NCI-H146 treated with DMSO at 0.1 percent for 48 hours (cell line): ENCODE measurements around the gene ZNF726.
A peak's percentile ranks its signal among the peaks of the same experiment; 100 is the strongest.
"Not testable (repeated sequence)": the region's sequence is repeated elsewhere in the genome, so short reads cannot be mapped to it uniquely, and the experiment has no call there.

Source experiments
- DNase-seq: peaks from one replicate; lab custom pipeline; 2025; ENCODE audit not compliant: unreplicated experiment; lab: John Stamatoyannopoulos, UW

ZNF726 gene

DNA sequence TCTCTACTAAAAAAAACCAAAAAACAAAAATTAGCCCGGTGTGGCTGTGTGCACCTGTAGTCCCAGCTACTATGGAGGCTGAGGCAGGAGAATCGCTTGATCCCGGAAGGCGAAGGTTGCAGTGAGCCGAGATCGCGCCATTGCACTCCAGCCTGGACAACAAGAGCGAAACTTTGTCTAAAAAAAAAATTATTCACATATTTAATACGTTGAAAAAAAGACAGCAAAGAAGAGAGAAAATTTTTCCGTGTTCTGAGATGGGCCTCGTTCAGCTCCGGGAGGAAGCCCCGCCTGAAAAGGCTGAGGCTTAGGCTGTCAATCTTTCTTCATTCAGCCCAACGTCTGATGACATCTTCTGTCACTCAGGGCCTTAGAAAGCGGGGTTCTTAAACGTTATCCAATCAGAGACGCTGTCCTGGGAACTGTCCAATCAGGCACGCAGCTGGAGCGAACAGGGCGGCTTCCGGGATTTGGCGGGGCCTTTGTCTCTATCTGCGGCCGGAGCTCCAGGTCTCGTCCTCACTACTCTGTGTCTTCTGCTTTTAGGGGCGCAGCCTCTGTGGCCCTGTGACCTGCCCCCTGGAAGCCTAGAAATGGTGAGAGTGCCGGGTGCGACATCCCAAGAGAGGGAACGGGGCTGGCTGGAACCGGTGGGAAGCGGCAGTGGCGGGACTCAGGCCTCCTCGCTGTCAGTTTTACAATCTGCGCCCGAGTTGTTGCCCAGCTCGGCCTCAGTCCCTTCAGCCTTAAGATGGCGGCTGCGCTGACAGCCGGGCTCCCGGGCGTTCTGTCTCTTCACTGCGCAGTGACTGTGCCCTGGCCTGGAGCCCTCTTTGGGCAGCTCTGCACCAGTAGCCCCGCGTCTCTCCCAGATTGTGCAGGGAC is at the start of gene ZNF726:
Gene ZNF726 (plus strand): TSS at position 485 of the 885 bp plus-strand sequence. CDS start 109 bp downstream, at position 594.
- peak; percentile 96 for DNase-seq

GRCh38 chr19:23867895-23868294 is 46.8 kb upstream of the ZNF726 start:
- peak; percentile 4 for DNase-seq

- no peak for DNase-seq
Observed at GRCh38 chr19:23868630-23869029, 46.1 kb upstream of the ZNF726 start.

DNA sequence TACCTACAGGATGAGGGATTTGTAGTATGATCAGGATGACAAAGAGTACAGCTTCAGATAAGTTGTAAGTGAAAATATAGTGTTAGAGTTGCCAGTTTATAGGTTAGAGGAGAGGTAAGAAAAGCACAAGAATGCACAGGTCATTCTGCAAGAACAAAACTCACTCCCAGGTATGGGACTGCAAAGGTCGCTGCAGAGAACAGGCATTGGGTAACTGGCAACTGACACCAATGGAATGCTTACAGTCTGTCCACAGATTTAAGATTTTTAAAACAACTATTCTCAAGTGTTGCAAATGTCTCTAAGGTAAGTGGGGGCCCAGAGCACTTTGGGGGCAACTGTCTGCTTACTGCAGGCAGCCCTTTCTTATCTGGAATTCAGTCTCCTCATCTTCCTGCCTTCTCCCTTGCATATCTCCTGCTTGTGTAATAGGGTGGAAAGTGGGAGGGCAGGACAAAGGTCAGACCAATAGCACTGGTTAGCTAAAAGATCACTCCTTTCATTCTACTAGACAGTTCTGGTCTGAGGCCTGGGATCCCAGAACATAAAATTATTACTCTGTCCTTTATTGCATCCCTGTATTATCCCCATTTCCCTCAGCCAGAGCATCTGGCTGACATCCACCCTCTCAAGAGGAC is 42.3 kb upstream of the ZNF726 start:
- DNase-seq, result no peak

- no peak for DNase-seq
Observed at GRCh38 chr19:23876261-23876660, 38.4 kb upstream of the ZNF726 start.

- not testable (repeated sequence) for DNase-seq
Observed at GRCh38 chr19:23876756-23877155, 37.9 kb upstream of the ZNF726 start.

GRCh38 chr19:23882493-23882892 is 32.2 kb upstream of the ZNF726 start:
- no peak for DNase-seq

DNA sequence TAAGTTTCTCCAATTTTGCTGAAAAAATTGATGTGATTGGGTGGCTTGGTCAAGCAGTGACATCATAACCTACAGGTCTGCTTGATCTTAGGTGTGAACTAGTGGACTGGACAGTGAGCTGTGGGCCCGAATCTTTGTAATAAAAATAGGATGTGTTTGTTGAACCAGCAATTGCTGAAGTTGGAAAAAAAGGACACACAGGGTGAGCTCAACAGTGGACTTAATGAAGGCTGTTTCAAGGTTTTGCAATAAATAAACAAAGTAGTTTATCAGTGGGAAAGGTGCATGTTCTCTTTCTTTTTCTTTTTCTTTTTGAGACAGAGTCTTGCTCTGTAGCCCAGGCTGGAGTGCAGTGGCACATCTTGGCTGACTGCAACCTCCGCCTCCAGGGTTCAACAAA is 30.3 kb upstream of the ZNF726 start:
- no peak for DNase-seq

DNA sequence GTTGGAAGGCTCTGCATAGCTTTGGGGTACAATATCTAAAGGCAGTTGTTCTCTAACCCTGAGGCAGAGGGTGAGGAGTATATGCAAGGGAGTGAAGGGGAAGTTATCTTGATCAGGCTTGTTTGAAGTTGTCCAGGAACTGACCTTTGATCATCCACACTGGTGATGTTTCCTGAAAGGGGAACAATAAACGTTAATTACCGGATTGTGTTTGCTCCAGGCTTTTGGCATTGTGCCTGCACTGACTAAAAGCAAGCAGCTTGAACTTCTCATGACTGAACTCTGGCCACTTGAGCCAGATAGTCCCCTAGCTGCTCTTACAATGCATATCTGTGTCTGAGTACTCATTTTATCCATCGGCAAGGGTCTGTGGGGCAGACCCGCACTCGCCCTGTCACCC is 27.0 kb upstream of the ZNF726 start:
- DNase-seq, result peak; percentile 3

DNA sequence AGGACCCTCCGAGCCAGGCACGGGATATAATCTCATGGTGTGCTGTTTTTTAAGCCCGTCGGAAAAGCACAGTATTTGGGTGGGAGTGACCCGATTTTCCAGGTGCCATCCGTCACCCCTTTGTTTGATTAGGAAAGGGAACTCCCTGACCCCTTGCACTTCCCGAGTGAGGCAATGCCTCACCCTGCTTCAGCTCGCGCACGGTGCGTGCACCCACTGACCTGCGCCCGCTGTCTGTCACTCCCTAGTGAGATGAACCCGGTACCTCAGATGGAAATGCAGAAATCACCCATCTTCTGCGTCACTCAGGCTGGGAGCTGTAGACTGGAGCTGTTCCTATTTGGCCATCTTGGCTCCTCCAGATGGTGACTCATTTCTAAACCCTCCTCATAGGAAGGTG is 18.6 kb upstream of the ZNF726 start:
- not testable (repeated sequence) for DNase-seq

DNA sequence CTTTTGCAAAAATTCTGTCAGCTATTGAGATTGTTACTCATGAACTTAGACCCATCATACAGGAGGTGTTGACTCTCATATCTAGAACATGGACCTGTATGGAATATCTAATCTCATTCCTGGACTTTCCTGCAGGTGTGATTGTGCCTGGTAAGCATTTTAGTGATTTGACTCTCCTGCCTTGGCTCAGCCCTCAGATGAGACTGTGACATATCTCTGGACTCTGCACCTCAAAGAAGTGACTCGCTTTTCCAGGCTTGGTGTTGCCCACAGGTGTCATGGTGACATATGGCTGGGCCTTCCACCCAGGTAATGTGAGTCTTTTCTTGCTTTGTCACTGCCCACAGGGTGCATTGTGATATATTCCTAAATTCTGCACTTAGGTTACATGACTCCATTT is 17.8 kb upstream of the ZNF726 start:
- DNase-seq, result no peak

- DNase-seq, result no peak
Observed at GRCh38 chr19:23901360-23901759, 13.3 kb upstream of the ZNF726 start.

- no peak for DNase-seq
Observed at GRCh38 chr19:23904406-23904805, 10.3 kb upstream of the ZNF726 start.

DNA sequence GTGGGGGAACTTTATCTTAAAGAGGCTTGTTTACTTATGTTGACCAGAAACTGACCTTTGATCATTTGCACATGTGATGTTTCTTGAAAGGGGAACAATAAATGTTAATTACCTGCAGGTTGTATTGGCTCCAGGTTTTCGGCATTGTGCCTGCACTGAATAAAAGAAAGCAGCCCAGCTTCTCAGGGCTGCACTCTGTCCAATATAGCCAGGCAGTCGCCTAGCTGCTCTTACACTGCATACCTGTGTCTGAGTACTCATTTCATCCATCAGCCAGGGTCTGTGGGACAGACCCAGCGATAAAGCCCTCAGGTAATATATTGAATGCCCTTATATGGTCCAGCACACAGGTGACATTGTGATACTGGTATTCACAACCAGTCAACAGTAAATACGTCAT is 8.9 kb upstream of the ZNF726 start:
- no peak for DNase-seq

DNA sequence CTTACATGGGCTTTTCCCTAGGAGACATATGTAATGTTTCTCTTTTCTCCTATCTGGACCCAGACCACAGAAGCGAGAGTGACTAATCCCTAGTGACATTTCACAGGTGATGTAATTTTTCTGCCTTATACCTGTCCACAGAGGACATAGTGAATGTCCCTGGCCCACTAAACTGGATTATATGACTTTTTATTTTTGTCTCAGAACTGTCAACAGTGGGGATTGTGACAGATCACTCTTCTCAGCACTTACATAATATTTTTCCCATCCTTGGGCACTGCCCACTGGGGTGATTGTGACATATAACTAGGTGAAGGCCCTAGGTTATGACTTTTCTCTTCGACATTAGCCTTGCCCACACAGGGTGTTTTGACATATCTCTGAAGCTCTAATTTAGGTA is 7.9 kb upstream of the ZNF726 start:
- DNase-seq, result no peak

DNA sequence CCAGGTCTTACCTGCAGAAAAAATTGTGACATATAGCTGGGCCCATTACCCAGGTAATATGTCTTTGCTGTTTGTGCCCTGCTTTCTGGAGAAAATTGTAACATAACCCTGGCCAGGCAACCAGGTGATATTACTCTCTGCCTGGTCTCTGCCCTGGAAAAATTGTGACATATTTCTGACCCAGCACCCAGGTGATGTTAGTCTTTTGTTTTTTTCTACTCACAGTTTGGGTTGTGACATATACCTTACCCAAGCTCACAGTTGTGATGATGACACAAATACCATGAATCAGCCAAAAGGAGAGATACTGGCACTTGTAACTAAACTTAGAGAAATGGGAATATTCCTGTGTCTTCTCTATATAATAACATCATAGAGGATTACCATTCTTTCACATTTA is 6.5 kb upstream of the ZNF726 start:
- DNase-seq, result no peak

DNA sequence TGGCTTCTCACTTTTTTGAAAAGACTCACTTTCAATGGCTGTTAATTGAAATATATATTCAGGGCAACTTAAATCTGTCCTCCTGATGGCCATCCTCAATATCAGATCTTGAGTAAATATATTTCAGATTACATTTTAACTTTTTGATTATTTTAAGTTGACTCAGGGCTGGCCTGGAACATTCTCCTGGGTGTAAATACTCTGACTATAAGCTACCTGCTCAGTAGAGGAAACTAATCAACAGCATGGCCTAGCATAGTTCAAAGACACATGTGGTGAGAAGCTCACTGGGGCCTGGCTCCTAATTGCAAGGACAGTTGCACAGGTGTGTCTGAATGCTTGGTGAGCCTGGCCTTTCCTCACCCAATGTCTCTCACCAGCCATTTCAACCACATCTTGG is 5.5 kb upstream of the ZNF726 start:
- DNase-seq, result no peak

- no peak for DNase-seq
Observed at GRCh38 chr19:23913931-23914330, 755 bp upstream of the ZNF726 start.

DNA sequence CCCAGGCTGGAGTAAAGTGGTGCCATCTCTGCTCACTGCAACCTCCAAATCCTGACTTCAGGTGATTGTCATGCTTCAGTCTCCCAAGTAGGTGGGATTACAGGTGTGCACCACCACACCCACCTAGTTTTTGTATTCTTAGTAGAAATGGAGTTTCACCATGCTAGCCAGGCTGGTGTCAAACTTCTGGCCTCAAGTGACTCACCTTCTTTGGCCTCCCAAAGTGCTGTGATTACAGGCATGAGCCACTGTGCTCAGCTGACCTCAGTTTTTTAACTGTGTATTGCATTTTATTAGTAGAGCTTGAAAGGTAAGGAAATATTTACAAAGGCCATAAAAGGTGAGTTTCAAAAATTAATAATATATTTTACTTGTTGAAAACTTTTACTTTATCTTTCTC is 2.3 kb downstream of the ZNF726 start:
- no peak for DNase-seq

GRCh38 chr19:23917856-23918255 is 3.2 kb downstream of the ZNF726 start:
- DNase-seq, result no peak

DNA sequence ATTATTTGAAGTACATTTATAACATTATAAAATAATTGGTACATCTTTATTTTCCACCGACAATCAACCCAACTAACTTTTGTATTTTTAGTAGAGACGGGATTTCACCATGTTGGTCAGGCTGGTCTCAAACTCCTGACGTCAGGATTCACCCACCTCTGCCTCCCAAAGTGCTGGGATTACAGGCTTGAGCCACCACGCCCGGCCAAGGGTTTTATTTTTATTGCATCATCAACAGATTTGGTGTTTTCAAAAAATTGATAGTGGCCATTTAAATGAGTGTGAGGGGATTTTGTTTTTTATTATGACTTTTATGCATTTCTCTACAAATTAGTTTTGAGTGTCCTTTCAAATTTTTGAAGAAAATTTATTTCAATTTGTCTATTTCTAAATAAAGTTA is 10.6 kb downstream of the ZNF726 start:
- DNase-seq, result no peak

DNA sequence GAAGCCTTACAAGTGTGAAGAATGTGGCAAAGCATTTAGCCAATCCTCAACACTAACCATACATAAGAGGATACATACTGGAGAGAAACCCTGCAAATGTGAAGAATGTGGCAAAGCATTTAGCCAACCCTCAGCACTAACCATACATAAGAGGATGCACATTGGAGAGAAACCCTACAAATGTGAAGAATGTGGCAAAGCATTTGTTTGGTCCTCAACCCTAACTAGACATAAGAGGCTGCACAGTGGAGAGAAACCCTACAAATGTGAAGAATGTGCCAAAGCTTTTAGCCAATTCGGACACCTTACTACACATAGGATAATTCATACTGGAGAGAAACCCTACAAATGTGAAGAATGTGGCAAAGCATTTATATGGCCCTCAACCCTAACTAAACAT is 18.2 kb downstream of the ZNF726 start:
- DNase-seq, result no peak
